Measurements from ENCODE around the gene VRK2.
"Not testable (repeated sequence)": the region's sequence is repeated elsewhere in the genome, so short reads cannot be mapped to it uniquely, and the experiment has no call there.

VRK2 gene

GRCh38 chr2:58107803-58108710, 61.5 kb downstream of the VRK2 start:
- DNase-seq (ENCODE audit: low read depth in 2 of 2), result no peak

- no peak for DNase-seq (ENCODE audit: low read depth in 2 of 2)
Observed at GRCh38 chr2:58109481-58109880, 62.9 kb downstream of the VRK2 start.

GRCh38 chr2:58110765-58111164, 64.2 kb downstream of the VRK2 start:
- DNase-seq (ENCODE audit: low read depth in 2 of 2), result no peak

GRCh38 chr2:58113563-58113962, 67.0 kb downstream of the VRK2 start:
- DNase-seq (ENCODE audit: low read depth in 2 of 2), result not testable (repeated sequence)

- DNase-seq (ENCODE audit: low read depth in 2 of 2), result no peak
Observed at GRCh38 chr2:58120626-58121229, 74.1 kb downstream of the VRK2 start.

GRCh38 chr2:58122040-58122439, 75.4 kb downstream of the VRK2 start:
- DNase-seq (ENCODE audit: low read depth in 2 of 2), result no peak

- no peak for DNase-seq (ENCODE audit: low read depth in 2 of 2)
Observed at GRCh38 chr2:58122540-58122939, 75.9 kb downstream of the VRK2 start.

- no peak for DNase-seq (ENCODE audit: low read depth in 2 of 2)
Observed at GRCh38 chr2:58127111-58127510, 80.5 kb downstream of the VRK2 start.

GRCh38 chr2:58130238-58130637, 83.6 kb downstream of the VRK2 start:
- DNase-seq (ENCODE audit: low read depth in 2 of 2), result no peak

- no peak for DNase-seq (ENCODE audit: low read depth in 2 of 2)
Observed at GRCh38 chr2:58131191-58132011, 84.8 kb downstream of the VRK2 start.

GRCh38 chr2:58133395-58133794, 86.8 kb downstream of the VRK2 start:
- no peak for DNase-seq (ENCODE audit: low read depth in 2 of 2)

- no peak for DNase-seq (ENCODE audit: low read depth in 2 of 2)
Observed at GRCh38 chr2:58135861-58136260, 89.3 kb downstream of the VRK2 start.

GRCh38 chr2:58137221-58137620, 90.6 kb downstream of the VRK2 start:
- no peak for DNase-seq (ENCODE audit: low read depth in 2 of 2)

- no peak for DNase-seq (ENCODE audit: low read depth in 2 of 2)
Observed at GRCh38 chr2:58137856-58138255, 91.2 kb downstream of the VRK2 start.

- no peak for DNase-seq (ENCODE audit: low read depth in 2 of 2)
Observed at GRCh38 chr2:58138396-58139030, 91.9 kb downstream of the VRK2 start.

- DNase-seq (ENCODE audit: low read depth in 2 of 2), result no peak
Observed at GRCh38 chr2:58140508-58141072, 94.0 kb downstream of the VRK2 start.

GRCh38 chr2:58145769-58146168, 99.2 kb downstream of the VRK2 start:
- not testable (repeated sequence) for DNase-seq (ENCODE audit: low read depth in 2 of 2)

- DNase-seq (ENCODE audit: low read depth in 2 of 2), result no peak
Observed at GRCh38 chr2:58146707-58147106, 100.1 kb downstream of the VRK2 start.

- no peak for DNase-seq (ENCODE audit: low read depth in 2 of 2)
Observed at GRCh38 chr2:58155160-58155778, 108.7 kb downstream of the VRK2 start.

- no peak for DNase-seq (ENCODE audit: low read depth in 2 of 2)
Observed at GRCh38 chr2:58156780-58157179, 110.2 kb downstream of the VRK2 start.

GRCh38 chr2:58157754-58158153, 111.1 kb downstream of the VRK2 start:
- no peak for DNase-seq (ENCODE audit: low read depth in 2 of 2)

Data from activated CD8-positive, alpha-beta memory T cell treated with anti-CD3 and anti-CD28 coated beads for 4 hours (primary cell).